Breast epithelium (tissue), 4 donors: Measurements from ENCODE around the gene RRAGD. TPM values are rescaled to one million over a fixed set of nuclear protein-coding genes. Genes with fewer than 3 reads are reported as not detected.
A peak's percentile ranks its signal among the peaks of the same experiment; 100 is the strongest.

Source experiments
- DNase-seq, 2 donors: peaks; one replicate each; pipeline ENCODE4 v3.0.0-alpha.2; 2019; ENCODE audit warnings: low spot score in 2 of 2
- H3K27ac ChIP-seq, 2 donors: fragments of 200-600 bp; sonication (generic) in 1 of 2; one replicate each; pipeline ENCODE4 v1.5.1; 2016 to 2019; ENCODE audit warnings: mild to moderate bottlenecking in 1 of 2
- H3K27me3 ChIP-seq, 2 donors: fragments of 200-600 bp; sonication (generic) in 1 of 2; one replicate each; pipeline versions ENCODE4 v1.5.1 to v1.6.0; 2017 to 2019; ENCODE audit warnings: control low read depth in 1 of 2, mild to moderate bottlenecking in 1 of 2
- H3K36me3 ChIP-seq: fragments of 200-600 bp; one replicate; pipeline ENCODE4 v1.5.1; 2019
- H3K4me1 ChIP-seq, 2 donors: fragments of 200-600 bp; sonication (generic); one replicate each; pipeline ENCODE4 v1.5.1; 2016 to 2019; ENCODE audit warnings: control low read depth in 1 of 2
- H3K4me3 ChIP-seq, 3 donors: fragments of 200-600 bp; sonication (generic); 1 replicate in 2 of 3; 2 replicates in 1 of 3; pipeline ENCODE4 v1.5.1; 2016 to 2019; ENCODE audit warnings: mild to moderate bottlenecking in 3 of 3, moderate library complexity in 2 of 3
- H3K9me3 ChIP-seq, 2 donors: fragments of 200-600 bp; sonication (generic) in 1 of 2; one replicate each; pipeline ENCODE4 v1.5.1; 2016 to 2019; ENCODE audit warnings: control low read depth in 1 of 2
- POLR2A ChIP-seq: fragments of 450-650 bp; IDR thresholded peaks from one replicate; pipeline ENCODE4 v1.6.1; 2016; ENCODE audit warnings: antibody characterized with exemption, mild to moderate bottlenecking, moderate library complexity
- POLR2AphosphoS5 ChIP-seq, 3 donors: sonication (generic); formaldehyde crosslinking; IDR thresholded peaks; one replicate each; pipeline ENCODE4 v1.6.1; 2017; ENCODE audit warnings: antibody characterized with exemption in 3 of 3
- intact Hi-C: fragments of 100-400 bp; cut with DNase I; formaldehyde crosslinking; loops from one replicate; pipeline ENCODE4 v1.15.1; 2023; ENCODE audit warnings: low total_unique reads
- total RNA-seq, 3 donors: library from RNA; depleted of rRNA; stranded (reverse); fragments of >200 nt; gene quantifications; one replicate each; pipeline ENCODE4 v1.1.0, GENCODE V29; 2016
- TF ChIP-seq, protein P1 (sequence below), 3 donors: fragments of 450-650 bp; IDR thresholded peaks; one replicate each; pipeline ENCODE4 v1.5.1; 2016 to 2017; ENCODE audit warnings: antibody characterized with exemption in 3 of 3, mild to moderate bottlenecking in 3 of 3, moderate library complexity in 3 of 3

Gene RRAGD, protein sequence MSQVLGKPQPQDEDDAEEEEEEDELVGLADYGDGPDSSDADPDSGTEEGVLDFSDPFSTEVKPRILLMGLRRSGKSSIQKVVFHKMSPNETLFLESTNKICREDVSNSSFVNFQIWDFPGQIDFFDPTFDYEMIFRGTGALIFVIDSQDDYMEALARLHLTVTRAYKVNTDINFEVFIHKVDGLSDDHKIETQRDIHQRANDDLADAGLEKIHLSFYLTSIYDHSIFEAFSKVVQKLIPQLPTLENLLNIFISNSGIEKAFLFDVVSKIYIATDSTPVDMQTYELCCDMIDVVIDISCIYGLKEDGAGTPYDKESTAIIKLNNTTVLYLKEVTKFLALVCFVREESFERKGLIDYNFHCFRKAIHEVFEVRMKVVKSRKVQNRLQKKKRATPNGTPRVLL
- 10 to 100 TPM; 12.8 to 38.6 (median 23.9) TPM for total RNA-seq

DNA sequence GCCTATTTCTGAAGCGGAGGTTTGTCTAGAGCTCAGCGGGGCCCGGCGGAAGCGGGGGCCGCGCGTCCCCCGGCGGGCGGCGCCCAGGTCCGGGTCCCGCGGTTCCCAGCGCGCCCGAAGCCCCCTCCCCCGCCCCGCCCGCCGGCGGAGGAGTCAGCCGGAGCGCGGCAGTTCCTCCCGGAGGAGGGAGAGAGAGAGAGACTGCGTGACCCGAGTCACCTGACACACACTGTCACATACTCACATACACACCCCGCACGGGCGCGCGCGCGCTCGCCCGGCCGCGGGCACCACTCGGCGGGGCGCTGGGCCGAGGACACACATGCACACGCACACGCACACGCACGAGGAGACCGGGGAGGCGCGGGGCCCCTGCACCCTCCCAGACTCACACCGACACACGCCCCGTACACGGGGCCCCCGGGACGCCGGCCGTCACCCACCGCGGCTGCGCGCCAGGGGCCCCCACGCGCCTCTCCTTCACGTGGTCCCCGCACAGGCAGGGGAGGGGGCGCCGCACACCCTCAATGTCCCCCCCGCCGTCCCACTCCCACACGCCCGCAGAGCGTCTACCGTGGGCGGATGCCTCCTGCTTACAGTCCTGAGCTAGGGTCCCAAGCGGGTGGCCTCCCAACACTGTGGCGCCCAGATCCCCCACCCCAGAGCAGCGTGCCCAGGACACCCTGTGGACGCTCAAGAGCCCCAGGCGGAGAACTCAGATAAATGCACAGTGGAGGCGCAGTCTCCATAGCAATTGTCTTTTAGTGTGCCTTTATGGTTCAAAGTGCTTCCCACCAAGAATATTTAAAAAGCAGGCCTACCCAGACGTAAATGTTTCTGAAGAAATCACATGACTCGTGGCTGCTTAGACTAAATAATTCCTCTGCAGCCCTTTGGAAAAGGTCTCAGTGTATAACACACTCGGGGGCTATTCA is at the start of gene RRAGD:
TSS of gene RRAGD (minus strand) at position 203 of the 935 bp plus-strand sequence. CDS start 280 bp downstream, outside the sequence.
- intact Hi-C loops: no loop called here
- Histone ChIP-seq H3K27me3 (no peaks in the 10 kb centered on the region), H3K27ac (peak within 1 kb of the TSS; percentile 28 to 81), H3K4me1 (no peaks in the 10 kb centered on the region), H3K4me3 (peak within 1 kb of the TSS; percentile 62 to 97 (median 84)), H3K36me3 (no peaks in the 10 kb centered on the region), H3K9me3 (no peaks in the 10 kb centered on the region)
- TF ChIP-seq POLR2A: no peak
- TF ChIP-seq, protein P1, sequence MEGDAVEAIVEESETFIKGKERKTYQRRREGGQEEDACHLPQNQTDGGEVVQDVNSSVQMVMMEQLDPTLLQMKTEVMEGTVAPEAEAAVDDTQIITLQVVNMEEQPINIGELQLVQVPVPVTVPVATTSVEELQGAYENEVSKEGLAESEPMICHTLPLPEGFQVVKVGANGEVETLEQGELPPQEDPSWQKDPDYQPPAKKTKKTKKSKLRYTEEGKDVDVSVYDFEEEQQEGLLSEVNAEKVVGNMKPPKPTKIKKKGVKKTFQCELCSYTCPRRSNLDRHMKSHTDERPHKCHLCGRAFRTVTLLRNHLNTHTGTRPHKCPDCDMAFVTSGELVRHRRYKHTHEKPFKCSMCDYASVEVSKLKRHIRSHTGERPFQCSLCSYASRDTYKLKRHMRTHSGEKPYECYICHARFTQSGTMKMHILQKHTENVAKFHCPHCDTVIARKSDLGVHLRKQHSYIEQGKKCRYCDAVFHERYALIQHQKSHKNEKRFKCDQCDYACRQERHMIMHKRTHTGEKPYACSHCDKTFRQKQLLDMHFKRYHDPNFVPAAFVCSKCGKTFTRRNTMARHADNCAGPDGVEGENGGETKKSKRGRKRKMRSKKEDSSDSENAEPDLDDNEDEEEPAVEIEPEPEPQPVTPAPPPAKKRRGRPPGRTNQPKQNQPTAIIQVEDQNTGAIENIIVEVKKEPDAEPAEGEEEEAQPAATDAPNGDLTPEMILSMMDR (IDR thresholded peaks at IDR 0.05): no peak
- peak in 1 of 3 donors; percentile 49 for TF ChIP-seq POLR2AphosphoS5 (IDR thresholded peaks at IDR 0.05)
- peak; percentile 63 to 65 for DNase-seq

DNA sequence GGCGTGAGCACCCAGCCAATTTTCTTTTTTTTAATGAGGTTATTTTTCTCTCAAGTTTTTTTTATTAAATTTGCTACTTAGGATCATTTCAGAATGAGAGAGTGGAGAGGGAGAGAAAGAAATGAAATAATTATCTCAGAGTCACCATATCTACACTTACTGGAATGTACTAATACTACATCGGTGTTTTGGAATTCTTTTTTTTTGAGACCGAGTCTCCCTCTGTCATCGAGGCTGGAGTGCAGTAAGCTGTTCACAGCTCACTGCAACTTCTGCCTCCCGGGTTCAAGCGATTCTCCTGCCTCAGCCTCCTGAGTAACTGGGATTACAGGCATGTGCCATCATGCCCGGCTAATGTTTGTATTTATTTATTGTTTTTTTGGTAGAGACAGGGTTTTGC is 48.6 kb upstream of the RRAGD start:
- intact Hi-C loops: no loop called here
- Histone ChIP-seq H3K27ac (no peak overlapping the region), H3K9me3 (no peaks in the 10 kb centered on the region), H3K4me3 (no peak overlapping the region), H3K4me1 (no peaks in the 10 kb centered on the region), H3K27me3 (no peaks in the 10 kb centered on the region), H3K36me3 (no peaks in the 10 kb centered on the region)
- no peak for TF ChIP-seq POLR2AphosphoS5 (IDR thresholded peaks at IDR 0.05)
- no peak for DNase-seq

DNA sequence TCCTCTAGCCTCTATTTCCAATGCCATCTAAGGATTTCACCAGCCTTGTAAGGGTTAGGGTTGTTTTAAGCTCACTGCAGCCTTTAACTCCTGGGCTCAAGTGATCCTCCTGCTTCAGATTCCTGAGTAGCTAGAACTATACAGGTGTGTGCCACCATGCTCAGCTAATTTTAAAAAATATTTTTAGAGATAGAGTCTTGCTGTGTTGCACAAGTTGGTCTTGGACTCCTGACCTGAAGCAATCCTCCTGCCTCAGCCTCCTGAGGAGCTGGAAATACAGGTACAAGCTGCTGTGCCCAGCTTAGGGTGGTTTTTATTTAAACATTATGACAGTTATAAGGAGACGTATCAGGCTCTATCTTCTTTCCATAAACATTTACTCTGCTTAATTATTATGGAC is 47.4 kb upstream of the RRAGD start:
- H3K4me3 ChIP-seq: no peak overlapping the region
- H3K36me3 ChIP-seq: no peaks in the 10 kb centered on the region
- TF ChIP-seq POLR2A (no peak), POLR2AphosphoS5 (IDR thresholded peaks at IDR 0.05) (no peak)
- TF ChIP-seq, protein P1 (IDR thresholded peaks at IDR 0.05): no peak
- H3K27ac ChIP-seq: no peak overlapping the region
- intact Hi-C loops: no loop called here
- H3K4me1 ChIP-seq: no peaks in the 10 kb centered on the region
- H3K9me3 ChIP-seq: no peaks in the 10 kb centered on the region
- H3K27me3 ChIP-seq: no peaks in the 10 kb centered on the region
- DNase-seq: no peak

DNA sequence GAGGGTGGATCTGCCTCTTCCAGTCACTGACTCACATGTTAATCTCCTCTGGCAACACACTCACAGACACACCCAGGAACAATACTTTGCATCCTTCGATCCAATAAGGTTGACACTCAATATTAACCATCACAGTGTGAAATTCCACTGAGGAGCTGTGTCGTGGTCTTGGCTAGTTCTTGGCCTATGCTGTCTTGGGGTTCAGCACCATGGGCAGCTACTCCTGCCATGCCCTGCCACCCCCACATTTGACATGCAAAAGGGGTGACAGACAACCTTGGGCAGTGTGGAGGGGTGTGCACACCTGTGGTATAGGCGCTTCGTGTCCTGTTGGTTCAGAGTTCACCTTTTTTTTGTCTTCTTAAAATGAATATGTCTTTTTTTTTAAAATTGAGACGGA is 46.6 kb upstream of the RRAGD start:
- no peaks in the 10 kb centered on the region for H3K4me1 ChIP-seq
- no peaks in the 10 kb centered on the region for H3K36me3 ChIP-seq
- TF ChIP-seq, protein P1 (IDR thresholded peaks at IDR 0.05): no peak
- TF ChIP-seq POLR2AphosphoS5 (IDR thresholded peaks at IDR 0.05): no peak
- no peak for TF ChIP-seq POLR2A
- H3K9me3 ChIP-seq: no peaks in the 10 kb centered on the region
- H3K4me3 ChIP-seq: no peak overlapping the region
- no peak overlapping the region for H3K27ac ChIP-seq
- intact Hi-C loops: no loop called here
- H3K27me3 ChIP-seq: no peaks in the 10 kb centered on the region
- no peak for DNase-seq

DNA sequence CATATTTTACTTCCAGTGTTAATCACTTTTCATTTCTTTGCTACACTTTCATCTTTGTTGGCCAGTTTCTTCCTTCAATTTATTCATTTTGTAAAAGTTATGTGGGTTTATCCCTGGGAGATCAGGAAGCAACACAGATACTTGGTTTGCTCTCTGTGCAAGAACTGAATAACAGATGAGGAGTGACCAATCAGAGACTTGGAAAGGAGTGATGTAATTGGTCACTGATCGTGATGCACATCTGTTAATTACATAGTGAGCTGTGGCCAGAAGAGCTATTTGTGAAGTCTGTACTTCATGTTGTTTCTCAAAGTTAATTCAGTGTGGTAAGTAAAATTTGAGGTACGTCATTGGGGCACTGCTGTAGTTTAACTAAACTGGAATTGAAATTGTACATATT is 42.2 kb upstream of the RRAGD start:
- H3K27me3 ChIP-seq: no peaks in the 10 kb centered on the region
- DNase-seq: no peak
- no peak overlapping the region for H3K27ac ChIP-seq
- intact Hi-C loops: no loop called here
- TF ChIP-seq POLR2A (no peak), POLR2AphosphoS5 (IDR thresholded peaks at IDR 0.05) (no peak)
- TF ChIP-seq, protein P1 (IDR thresholded peaks at IDR 0.05): no peak
- H3K4me1 ChIP-seq: no peaks in the 10 kb centered on the region
- no peaks in the 10 kb centered on the region for H3K9me3 ChIP-seq
- no peaks in the 10 kb centered on the region for H3K36me3 ChIP-seq
- no peak overlapping the region for H3K4me3 ChIP-seq
